ENCODE results near the gene EYA3.

EYA3 gene

DNA sequence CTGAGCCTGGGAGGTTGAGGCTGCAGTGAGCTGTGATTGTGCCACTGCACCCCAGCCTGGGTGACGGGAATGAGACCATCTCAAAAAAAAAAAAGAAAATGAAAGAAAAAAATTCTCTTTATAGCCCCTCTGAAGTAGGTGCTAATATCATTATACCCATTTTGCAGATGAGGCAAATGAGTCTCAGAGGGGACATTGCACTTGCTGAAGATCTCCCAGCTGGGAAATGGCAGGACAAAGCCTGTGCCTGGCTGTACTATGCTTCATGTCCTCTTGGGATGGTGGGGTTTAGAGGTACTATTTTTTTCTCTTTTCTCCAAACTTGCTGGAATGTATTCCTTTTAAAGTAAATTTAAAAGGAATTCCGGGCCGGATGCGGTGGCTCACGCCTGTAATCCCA is 152.0 kb downstream of the EYA3 start:
- H3K4me3 ChIP-seq = no peak overlapping the region
- no peak for DNase-seq (ENCODE audit: low spot score)
- H3K27ac ChIP-seq = no peak overlapping the region
- TF ChIP-seq CTCF (IDR thresholded peaks at IDR 0.05) = no peak

DNA sequence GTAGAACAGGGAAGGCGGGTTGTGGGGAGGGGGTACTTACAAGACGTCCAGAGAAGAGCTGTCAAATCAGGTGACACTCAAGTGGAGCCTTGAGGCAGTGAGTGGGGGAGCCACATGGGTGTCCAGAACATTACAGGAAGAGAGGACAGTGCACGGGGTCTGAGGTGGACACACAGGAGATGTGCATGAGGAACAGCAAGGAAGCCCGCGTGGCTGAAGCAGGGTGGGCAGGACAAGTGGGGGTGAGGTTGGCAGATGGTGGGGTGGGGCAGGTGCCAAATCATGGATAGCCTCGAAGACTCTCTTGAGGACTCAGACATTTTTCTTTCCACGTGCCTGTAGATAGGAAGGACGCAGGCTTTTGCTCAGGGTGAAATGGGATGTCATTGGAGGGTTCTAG is 152.7 kb downstream of the EYA3 start:
- H3K27ac ChIP-seq = no peak overlapping the region
- no peak for TF ChIP-seq CTCF (IDR thresholded peaks at IDR 0.05)
- no peak for DNase-seq (ENCODE audit: low spot score)
- H3K4me3 ChIP-seq = no peak overlapping the region

- no peak for DNase-seq (ENCODE audit: low spot score)
- H3K4me3 ChIP-seq = peak within 1 kb of the TSS; percentile 20
- no peak within 1 kb of the TSS for H3K27ac ChIP-seq
- no peak for TF ChIP-seq CTCF (IDR thresholded peaks at IDR 0.05)
These were observed 153.4 kb downstream of the EYA3 start, which contains the start of gene SMPDL3B for GRCh38 chr1:27934818-27935549. TSS of gene SMPDL3B (plus strand) at chr1:27935000. CDS start at chr1:27935184, 184 bp downstream.

DNA sequence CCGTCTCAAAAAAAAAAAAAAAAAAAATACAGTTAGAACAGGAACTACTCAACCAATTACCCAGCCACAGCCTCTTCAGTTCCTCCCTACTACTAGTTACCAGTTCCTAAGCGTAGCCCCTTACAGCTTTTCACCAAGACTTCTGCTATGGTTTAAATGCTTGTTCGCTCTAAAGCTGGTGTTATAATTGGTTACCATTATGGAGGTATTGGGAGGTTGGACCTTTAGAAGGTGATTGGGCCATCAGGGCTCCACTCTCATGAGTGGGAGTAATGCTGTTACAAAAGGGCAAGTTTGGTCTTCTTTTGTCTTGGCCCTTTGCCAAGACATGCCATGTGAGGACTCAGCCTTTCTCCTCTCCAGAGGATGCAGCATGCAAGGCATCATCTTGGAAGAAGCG is 156.7 kb downstream of the EYA3 start:
- H3K4me3 ChIP-seq = no peak overlapping the region
- no peak for DNase-seq (ENCODE audit: low spot score)
- no peak overlapping the region for H3K27ac ChIP-seq
- TF ChIP-seq CTCF (IDR thresholded peaks at IDR 0.05) = no peak

GRCh38 chr1:27931184-27931583 is 157.2 kb downstream of the EYA3 start:
- Histone ChIP-seq H3K27ac (no peak overlapping the region), H3K4me3 (no peak overlapping the region)
- no peak for DNase-seq (ENCODE audit: low spot score)
- TF ChIP-seq CTCF (IDR thresholded peaks at IDR 0.05) = no peak

DNA sequence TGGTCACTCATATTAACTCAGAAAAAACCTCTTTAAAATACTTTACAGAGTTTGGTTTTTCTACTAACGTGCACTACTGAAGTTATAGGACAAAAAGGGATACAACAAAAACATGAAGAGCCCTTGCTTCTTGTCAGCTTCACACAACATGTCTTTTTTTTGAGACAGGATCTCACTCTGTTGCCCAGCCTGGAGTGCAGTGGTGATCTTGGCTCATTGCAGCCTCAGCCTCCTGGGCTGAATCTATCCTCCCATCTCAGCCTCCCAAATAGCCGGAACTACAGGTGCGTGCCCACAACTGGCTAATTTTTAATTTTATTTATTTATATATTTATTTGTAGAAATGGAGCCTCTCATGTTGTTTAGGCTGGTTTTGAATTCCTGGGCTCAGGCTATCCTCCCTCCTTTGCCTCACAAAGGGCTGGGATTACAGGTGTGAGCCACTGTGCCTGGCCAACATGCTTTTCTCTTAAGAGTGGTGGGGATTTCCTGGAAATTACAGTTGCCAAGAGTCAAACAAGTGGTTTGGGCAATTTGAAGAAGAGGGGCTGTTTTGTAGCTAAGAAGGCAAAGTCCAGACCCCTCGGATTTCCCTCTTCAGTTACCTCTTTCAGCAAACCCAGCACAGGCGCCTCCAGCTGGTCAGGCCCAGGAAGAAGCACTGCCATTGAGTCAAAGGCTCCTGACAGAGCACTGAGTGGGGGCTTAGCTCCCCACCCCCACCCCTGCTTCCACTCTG is 160.0 kb downstream of the EYA3 start:
- no peak overlapping the region for H3K27ac ChIP-seq
- DNase-seq (ENCODE audit: low spot score) = no peak
- no peak overlapping the region for H3K4me3 ChIP-seq
- TF ChIP-seq CTCF (IDR thresholded peaks at IDR 0.05) = no peak

DNA sequence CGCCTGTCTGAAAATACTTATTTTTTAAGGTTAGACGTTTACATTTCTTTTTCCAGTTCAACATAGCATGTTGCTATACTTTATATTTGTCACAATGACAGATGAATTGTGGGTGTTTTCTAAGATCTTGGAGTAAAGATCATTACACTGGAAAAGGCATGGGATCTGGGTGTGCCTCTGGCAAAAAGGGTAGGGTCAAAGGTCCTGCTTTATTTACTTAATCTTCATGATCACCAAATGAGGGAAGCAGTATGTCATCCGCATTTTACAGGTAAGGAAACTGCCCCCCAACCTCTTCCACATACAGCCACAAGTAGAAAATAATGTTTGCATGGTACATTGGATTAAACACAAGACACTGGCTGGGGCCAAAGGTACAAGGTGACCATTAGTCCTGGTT is 166.1 kb downstream of the EYA3 start:
- DNase-seq (ENCODE audit: low spot score) = no peak
- no peak overlapping the region for H3K4me3 ChIP-seq
- H3K27ac ChIP-seq = no peak overlapping the region
- TF ChIP-seq CTCF (IDR thresholded peaks at IDR 0.05) = no peak

All from coronary artery (tissue), 2 donors.